Erythroblast (primary cell): ENCODE results near the gene LYZL6.

ENCODE experiments used
- GATA1 ChIP-seq: IDR thresholded peaks from 2 replicates; pipeline ENCODE4 v1.6.1; 2011; ENCODE audit warnings: low read depth, mild to moderate bottlenecking, control low read depth, low read length, moderate library complexity
- POLR2A ChIP-seq: IDR thresholded peaks from 2 replicates; pipeline ENCODE4 v1.6.1; 2011; ENCODE audit warnings: mild to moderate bottlenecking, low read length

DNA sequence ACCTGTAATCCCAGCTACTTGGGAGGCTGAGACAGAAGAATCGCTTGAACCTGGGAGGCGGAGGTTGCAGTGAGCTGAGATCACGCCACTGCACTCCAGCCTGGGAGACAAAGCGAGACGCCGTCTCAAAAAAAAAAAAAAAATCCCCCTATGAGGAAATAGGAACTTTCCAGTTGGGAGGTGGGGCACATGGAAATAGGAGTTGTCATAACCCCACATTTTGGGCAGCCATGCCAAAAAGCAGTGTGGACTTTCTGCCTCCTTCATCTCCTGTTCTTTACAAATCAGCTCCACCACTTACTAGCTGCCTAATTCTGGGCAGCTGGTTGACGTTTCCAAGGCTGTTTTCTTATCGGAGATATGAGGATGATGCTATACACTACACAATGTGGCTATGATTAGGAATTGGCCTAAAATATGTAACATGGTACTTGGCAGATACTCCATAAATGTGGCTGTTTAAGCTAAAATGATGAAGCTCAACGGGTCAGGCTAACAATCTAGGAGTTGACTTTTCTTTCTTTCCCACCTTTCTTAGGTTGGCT lies 41.8 kb downstream of the LYZL6 start:
- TF ChIP-seq POLR2A (no peak), GATA1 (no peak)
